H1 (cell line): Measurements from ENCODE around the gene AKR1B1. TPM values are rescaled to one million over a fixed set of nuclear protein-coding genes. Genes with fewer than 3 reads are reported as not detected.

Source experiments
- GABPA ChIP-seq: IDR thresholded peaks from 2 replicates; pipeline ENCODE4 v1.6.1; 2011; ENCODE audit warnings: mild to moderate bottlenecking, low read length, moderate library complexity, borderline replicate concordance; ENCODE audit not compliant: insufficient read depth
- HDAC6 ChIP-seq: IDR thresholded peaks from one replicate; pipeline ENCODE4 v1.7.1; 2012; ENCODE audit warnings: low read depth, mild to moderate bottlenecking, inconsistent platforms, low read length, moderate library complexity
- KDM1A ChIP-seq: fragments of 200-600, 300-600 bp; sonication (generic); IDR thresholded peaks from 2 replicates; pipeline ENCODE4 v1.7.1; 2016; ENCODE audit warnings: mild to moderate bottlenecking, low read length, borderline replicate concordance
- KDM4A ChIP-seq: IDR thresholded peaks from one replicate; pipeline ENCODE4 v1.7.1; 2012; ENCODE audit warnings: low read depth, mild to moderate bottlenecking, moderate library complexity, low read length, inconsistent platforms; ENCODE audit not compliant: severe bottlenecking
- RBBP5 ChIP-seq: IDR thresholded peaks from 2 replicates; pipeline ENCODE4 v1.7.1; 2012; ENCODE audit warnings: low read depth, mild to moderate bottlenecking, inconsistent platforms, low read length, moderate library complexity, borderline replicate concordance
- RFX5 ChIP-seq: IDR thresholded peaks from 2 replicates; pipeline ENCODE4 v1.6.1; 2011; ENCODE audit warnings: low read depth, low read length, improper control_type of control experiment, borderline replicate concordance
- SAP30 ChIP-seq: fragments of 300-600 bp; sonication (generic); IDR thresholded peaks from 2 replicates; pipeline ENCODE4 v1.7.1; 2012; ENCODE audit warnings: low read length, moderate library complexity, mild to moderate bottlenecking, inconsistent platforms; ENCODE audit not compliant: insufficient read depth, insufficient replicate concordance
- SIRT6 ChIP-seq: IDR thresholded peaks from one replicate; pipeline ENCODE4 v1.7.1; 2012; ENCODE audit warnings: low read length, inconsistent platforms
- SP4 ChIP-seq: IDR thresholded peaks from 2 replicates; pipeline ENCODE4 v1.6.1; 2012; ENCODE audit warnings: low read length, inconsistent platforms
- SUZ12 ChIP-seq: fragments of 200-600 bp; sonication (generic); IDR thresholded peaks from 2 replicates; pipeline ENCODE4 v1.6.1; 2012; ENCODE audit warnings: mild to moderate bottlenecking, inconsistent platforms, low read length, moderate library complexity, mixed read lengths
- TAF7 ChIP-seq: optimal IDR thresholded peaks from 2 replicates; pipeline ENCODE3; 2011; ENCODE audit warnings: low read depth, mild to moderate bottlenecking, inconsistent platforms, low read length, moderate library complexity, borderline replicate concordance
- TBP ChIP-seq: IDR thresholded peaks from 2 replicates; pipeline ENCODE4 v1.6.1; 2011; ENCODE audit warnings: low read depth, low read length, improper control_type of control experiment
- TCF12 ChIP-seq: IDR thresholded peaks from 2 replicates; pipeline ENCODE4 v1.6.1; 2011; ENCODE audit warnings: low read depth, mild to moderate bottlenecking, low read length
- TEAD4 ChIP-seq: IDR thresholded peaks from 2 replicates; pipeline ENCODE4 v1.6.1; 2012; ENCODE audit warnings: low read depth, low read length, inconsistent platforms, mixed read lengths
- YY1 ChIP-seq: IDR thresholded peaks from 2 replicates; pipeline ENCODE4 v1.6.1; 2011; ENCODE audit warnings: low read depth, mild to moderate bottlenecking, low read length
- polyA plus RNA-seq, 7 experiments: library from polyadenylated mRNA; depleted of rRNA in 3 of 7; stranded (reverse) in 5 of 7; unstranded in 2 of 7; fragments of >200 nt in 5 of 7; fragments of 200-250 nt in 2 of 7; gene quantifications; 1 replicate in 5 of 7; 2 replicates in 1 of 7; 4 replicates in 1 of 7; pipeline versions ENCODE4 v1.2.1 to v1.2.3, GENCODE V29; 2011 to 2013; ENCODE audit warnings: missing spikeins in 2 of 7, mixed read lengths in 2 of 7
- total RNA-seq: library from RNA; stranded (reverse); fragmentation: NEBNext Ultra II Directional; extraction: Animal tissue kit (Norgen Biotek cat#: 25700); gene quantifications from 2 replicates; pipeline ENCODE4 v1.2.1, GENCODE V29; 2021
- TF ChIP-seq, protein P1 (sequence below), 3 experiments: IDR thresholded peaks; 1 replicate in 2 of 3; 2 replicates in 1 of 3; pipeline versions ENCODE4 v1.5.1 to v1.6.1; 2011; ENCODE audit warnings: low read length in 3 of 3, mild to moderate bottlenecking in 3 of 3, inconsistent platforms in 2 of 3, low read depth in 1 of 3, moderate library complexity in 1 of 3; ENCODE audit not compliant: insufficient read depth in 1 of 3; ENCODE audit errors: control extremely low read depth in 1 of 3
- TF ChIP-seq, protein P2 (sequence below): IDR thresholded peaks from 2 replicates; pipeline ENCODE4 v1.6.1; 2011; ENCODE audit warnings: low read depth, mild to moderate bottlenecking, low read length; ENCODE audit not compliant: insufficient read depth
- TF ChIP-seq, protein P3 (sequence below): IDR thresholded peaks from 2 replicates; pipeline ENCODE4 v1.6.1; 2011; ENCODE audit warnings: low read length, improper control_type of control experiment

The AKR1B1 gene
- total and polyA plus RNA-seq, 2 of the 8 experiments (the other 6 are each of a cell fraction or from before 2014, with no cell fraction given) = 195 to 273 TPM

DNA sequence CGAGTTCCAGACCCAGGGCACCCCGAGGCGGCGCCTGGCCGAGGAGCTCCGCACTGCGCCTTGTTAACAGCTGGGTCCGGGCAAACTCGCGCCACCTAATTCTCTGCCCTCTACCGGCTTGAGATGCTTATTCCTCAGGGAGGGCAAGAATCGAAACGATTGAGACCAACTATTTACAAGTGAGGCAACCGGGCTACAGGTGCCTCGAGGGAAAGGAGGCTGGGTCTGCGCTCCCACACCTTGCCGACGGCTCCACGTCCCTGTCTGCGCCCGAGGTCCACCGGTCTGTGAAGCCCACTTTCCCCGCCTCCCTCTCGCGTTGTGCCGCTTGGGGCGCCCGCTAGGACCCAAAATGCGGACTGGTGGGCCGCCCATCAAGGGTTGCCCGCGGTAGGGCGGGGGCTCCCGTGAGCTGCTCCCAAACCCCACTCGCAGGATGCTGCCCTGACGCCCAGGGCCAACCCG, 527 bp downstream of the AKR1B1 start (continued):
- TF ChIP-seq RFX5 (no peak), YY1 (no peak), TAF7 (no peak), SP4 (no peak), TEAD4 (no peak), HDAC6 (no peak), RBBP5 (peak; percentile 71; the same call in 1 of the 2 replicates), SUZ12 (no peak), GABPA (no peak), SIRT6 (no peak), TCF12 (no peak), TBP (peak; percentile 33; the same call in 1 of the 2 replicates), KDM1A (no peak), KDM4A (no peak), SAP30 (peak; percentile 29)
- TF ChIP-seq, protein P1, sequence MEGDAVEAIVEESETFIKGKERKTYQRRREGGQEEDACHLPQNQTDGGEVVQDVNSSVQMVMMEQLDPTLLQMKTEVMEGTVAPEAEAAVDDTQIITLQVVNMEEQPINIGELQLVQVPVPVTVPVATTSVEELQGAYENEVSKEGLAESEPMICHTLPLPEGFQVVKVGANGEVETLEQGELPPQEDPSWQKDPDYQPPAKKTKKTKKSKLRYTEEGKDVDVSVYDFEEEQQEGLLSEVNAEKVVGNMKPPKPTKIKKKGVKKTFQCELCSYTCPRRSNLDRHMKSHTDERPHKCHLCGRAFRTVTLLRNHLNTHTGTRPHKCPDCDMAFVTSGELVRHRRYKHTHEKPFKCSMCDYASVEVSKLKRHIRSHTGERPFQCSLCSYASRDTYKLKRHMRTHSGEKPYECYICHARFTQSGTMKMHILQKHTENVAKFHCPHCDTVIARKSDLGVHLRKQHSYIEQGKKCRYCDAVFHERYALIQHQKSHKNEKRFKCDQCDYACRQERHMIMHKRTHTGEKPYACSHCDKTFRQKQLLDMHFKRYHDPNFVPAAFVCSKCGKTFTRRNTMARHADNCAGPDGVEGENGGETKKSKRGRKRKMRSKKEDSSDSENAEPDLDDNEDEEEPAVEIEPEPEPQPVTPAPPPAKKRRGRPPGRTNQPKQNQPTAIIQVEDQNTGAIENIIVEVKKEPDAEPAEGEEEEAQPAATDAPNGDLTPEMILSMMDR (IDR thresholded peaks at IDR 0.05; ENCODE audit: control extremely low read depth in 1 of 3, insufficient read depth in 1 of 3, low read depth in 1 of 3, low read length in 3 of 3) = peak; percentile 20 to 32 (median 23); a peak in 3 of 4 replicates
- TF ChIP-seq, protein P2, sequence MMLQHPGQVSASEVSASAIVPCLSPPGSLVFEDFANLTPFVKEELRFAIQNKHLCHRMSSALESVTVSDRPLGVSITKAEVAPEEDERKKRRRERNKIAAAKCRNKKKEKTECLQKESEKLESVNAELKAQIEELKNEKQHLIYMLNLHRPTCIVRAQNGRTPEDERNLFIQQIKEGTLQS = no peak
- TF ChIP-seq, protein P3, sequence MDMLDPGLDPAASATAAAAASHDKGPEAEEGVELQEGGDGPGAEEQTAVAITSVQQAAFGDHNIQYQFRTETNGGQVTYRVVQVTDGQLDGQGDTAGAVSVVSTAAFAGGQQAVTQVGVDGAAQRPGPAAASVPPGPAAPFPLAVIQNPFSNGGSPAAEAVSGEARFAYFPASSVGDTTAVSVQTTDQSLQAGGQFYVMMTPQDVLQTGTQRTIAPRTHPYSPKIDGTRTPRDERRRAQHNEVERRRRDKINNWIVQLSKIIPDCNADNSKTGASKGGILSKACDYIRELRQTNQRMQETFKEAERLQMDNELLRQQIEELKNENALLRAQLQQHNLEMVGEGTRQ = no peak
